ENCODE data around the gene PDE6B.
"Not testable (repeated sequence)": the region's sequence is repeated elsewhere in the genome, so short reads cannot be mapped to it uniquely, and the experiment has no call there.

PDE6B gene

DNA sequence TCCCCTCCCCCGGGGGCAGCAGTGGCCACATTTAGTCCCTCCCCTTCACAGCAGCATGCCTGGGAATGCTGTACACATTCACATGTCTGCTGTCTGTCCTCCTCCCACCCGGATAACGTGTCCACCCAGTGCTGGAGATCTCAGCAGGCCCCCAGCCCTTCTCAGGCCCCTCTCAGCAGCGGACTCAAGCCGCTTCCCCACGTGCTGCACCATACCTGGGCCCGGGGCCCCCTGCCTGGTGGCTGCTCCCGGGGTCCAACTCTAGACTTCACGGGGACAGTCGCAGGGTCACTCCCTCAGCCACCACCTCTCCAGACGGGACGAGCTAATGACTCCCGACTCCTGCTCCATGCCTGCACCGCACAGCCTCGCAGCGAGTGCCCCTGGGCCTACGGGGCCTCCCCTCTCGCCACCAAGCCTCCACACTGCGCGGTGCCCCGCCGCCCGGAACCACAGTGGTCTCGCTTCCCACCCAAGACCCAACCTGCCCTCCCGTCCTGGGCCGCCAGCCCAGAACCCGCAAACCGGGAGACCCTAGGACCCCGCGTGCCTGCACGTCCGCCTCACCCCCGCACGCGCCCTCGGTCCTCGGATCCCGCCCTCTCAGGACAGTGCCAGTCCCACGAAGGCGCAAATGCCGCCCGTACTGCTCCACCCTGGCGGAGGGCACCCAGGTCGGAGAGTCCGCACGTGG, 79.0 kb downstream of the PDE6B start:
- no peak for DNase-seq (ENCODE audit: low spot score)

DNA sequence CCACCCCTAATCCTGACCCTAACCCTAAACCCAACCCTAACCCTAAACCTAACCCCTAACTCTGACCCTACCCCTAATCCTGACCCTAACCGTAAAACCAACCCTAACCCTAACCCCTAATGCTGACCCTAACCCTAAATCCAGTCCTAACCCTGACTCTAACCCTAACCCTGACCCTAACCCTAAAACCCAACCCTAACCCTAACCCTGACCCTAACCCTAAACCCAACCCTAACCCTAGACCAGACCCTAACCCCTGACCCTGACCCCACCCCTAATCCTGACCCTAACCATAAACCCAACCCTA, 79.6 kb downstream of the PDE6B start:
- DNase-seq (ENCODE audit: low spot score): no peak

DNA sequence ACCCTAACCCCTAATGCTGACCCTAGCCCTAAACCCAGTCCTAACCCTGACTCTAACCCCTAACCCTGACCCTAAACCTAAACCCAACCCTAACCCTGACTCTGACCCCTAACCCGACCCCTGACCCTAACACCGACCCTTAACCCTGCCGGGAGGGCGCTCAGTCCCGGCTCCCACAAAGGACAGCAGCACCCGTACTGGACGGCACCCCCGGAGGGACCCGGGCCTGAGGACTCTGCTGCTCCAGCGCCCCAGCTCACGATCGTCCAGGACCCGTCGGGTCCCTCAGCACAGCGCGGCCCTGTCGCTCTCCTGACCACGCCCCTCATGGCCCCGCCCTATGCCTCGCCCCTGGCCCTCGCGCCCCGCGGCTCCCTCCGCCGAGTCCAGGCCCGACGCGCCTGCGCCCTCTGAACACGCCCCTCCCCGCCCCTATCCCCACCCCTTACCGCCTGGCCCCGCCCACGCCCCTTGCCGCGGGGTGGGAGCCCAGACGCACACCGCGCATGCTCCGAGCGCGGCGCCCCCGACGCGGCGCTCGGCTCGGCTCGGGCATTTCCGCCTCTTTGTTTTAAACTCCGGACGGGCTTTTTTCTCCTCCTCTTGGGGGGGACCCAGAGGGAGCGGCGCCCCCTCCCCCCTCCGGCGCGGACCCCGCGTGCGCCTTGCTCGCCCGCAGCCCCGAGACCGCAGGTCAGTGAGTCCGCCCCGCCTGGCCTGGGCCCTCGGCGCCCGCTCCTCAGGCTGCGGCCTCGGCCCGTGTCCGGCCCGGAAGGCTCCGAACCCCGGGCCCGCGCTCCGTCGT, 80.1 kb downstream of the PDE6B start, which contains the start of gene PCGF3:
TSS of gene PCGF3 (plus strand) at position 555 of the 805 bp plus-strand sequence. CDS start 27,849 bp downstream, outside the sequence.
- peak; percentile 99 for DNase-seq (ENCODE audit: low spot score)

DNA sequence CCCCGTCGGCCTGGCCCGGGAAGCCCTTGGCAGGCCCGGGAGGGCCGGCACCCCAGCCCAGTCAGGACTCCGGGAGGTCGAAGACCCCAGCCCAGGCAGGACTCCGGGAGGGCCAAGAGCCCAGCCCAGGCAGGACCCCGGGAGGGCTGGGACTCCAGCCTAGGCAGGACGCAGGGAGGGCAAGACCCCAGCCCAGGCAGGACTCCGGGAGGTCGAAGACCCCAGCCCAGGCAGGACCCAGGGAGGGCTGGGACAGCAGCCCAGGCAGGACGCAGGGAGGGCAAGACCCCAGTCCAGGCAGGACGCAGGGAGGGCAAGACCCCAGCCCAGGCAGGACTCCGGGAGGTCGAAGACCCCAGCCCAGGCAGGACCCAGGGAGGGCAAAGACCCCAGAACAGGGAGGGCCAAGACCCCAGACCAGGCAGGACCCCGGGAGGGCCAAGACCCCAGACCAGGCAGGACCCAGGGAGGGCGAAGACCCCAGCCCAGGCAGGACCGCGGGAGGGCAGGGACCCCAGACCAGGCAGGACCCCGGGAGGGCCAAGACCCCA, 80.8 kb downstream of the PDE6B start:
- not testable (repeated sequence) for DNase-seq (ENCODE audit: low spot score)

DNA sequence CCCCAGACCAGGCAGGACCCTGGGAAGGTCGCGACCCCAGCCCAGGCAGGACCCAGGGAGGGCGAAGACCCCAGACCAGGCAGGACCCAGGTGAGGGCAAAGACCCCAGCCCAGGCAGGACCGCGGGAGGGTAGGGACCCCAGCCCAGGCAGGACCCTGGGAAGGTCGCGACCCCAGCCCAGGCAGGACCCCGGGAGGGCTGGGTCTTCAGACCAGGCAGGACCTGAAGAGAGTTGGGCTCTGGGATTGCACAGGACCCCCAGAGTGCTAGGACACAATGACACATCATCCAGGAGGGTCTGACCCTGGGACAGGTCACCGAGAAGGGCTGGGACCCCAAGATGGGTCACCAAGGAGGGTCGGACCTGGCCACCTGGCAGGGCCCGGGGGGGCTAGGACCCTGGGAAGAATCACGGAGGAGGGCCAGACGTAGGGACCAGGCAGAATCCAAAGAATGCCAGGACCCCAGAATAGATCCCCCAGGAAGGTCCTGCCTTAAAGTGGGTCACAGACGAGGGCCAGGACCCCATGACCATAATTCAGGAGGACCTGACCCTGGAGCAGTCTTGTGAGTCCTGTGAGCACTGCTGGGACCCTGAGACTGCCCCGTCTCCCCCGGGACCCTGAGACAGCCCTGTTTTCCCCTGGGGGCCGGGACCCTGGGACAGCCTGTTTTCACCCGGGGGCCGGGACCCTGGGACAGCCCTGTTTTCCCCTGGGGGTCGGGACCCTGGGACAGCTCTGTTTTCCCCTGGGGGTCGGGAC, 81.6 kb downstream of the PDE6B start:
- DNase-seq (ENCODE audit: low spot score): no peak

DNA sequence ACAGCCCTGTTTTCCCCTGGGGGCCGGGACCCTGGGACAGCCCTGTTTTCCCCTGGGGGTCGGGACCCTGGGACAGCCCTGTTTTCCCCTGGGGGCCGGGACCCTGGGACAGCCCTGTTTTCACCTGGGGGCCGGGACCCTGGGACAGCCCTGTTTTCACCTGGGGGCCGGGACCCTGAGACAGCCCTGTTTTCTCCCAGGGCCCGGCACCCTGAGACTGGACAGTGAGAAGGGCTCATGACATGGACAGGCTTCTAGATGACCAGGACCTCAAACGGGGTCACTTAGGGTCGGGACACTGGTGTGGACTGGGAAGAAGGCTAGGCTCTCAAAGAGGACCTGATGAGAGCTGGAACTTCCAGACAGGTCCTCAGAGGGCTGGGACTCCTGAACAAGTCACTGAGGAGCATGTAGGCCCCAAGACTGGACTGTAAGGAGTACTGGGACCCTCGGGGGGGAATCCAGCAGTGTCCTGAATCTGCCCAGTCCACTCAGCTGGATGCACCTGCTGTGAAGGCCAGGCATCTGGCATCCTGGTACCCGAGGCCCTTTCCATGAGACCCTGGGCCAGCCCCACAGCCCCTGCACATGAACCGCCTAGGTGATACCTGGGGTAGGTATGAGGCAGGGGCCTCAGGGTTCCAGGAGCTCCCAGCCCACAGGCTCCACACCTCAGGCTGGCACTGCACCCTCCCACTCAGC, 82.7 kb downstream of the PDE6B start:
- no peak for DNase-seq (ENCODE audit: low spot score)

DNA sequence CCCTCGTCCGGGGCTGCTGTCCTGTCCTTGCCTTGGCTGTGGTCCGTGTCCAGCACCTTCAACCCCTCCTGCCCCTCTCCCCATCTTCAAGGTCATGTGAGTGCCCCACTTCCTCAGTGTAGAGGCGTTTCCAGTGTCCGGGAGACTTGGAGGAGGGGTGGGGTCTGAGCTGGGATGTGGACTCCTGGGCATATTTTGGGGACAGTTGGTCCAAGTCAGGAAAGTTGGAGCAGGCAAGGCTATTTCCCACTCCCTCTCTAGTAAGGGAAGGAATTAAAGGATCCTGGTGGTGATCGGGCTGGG, 83.2 kb downstream of the PDE6B start:
- DNase-seq (ENCODE audit: low spot score): no peak

DNA sequence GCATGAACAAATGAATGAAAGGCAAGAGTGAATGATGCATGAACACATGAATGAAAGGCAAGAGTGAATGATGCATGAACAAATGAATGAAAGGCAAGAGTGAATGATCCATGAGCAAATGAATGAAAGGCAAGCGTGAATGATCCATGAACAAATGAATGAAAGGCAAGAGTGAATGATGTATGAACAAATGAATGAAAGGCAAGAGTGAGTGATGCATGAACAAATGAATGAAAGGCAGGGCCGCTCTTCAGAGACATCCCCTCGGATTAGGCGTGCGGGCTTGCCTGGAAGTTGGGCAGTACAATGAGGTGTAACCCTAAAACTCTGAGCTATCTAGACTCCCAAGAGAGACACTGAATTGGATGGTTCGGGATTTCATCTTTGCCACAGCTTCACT, 84.0 kb downstream of the PDE6B start:
- no peak for DNase-seq (ENCODE audit: low spot score)

DNA sequence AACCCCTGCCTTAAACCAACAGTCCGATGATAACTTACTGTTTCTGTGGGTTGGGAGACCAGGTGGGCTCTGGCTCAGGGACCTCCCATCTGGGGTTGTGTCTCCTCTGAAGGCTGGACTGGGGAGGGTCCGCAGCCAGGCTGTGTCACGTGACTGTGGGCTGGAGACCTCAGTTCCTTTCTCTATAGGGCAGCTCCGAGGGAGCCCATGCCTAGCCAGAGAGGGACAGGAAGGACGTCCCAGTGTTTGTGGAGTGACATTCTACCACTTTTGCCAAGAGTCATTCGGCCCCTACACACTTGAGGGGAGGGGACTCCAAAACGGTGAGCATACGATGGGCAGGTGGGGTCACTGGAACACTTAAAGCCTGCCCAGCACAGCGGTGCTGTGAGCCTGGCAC, 84.7 kb downstream of the PDE6B start:
- DNase-seq (ENCODE audit: low spot score): no peak

DNA sequence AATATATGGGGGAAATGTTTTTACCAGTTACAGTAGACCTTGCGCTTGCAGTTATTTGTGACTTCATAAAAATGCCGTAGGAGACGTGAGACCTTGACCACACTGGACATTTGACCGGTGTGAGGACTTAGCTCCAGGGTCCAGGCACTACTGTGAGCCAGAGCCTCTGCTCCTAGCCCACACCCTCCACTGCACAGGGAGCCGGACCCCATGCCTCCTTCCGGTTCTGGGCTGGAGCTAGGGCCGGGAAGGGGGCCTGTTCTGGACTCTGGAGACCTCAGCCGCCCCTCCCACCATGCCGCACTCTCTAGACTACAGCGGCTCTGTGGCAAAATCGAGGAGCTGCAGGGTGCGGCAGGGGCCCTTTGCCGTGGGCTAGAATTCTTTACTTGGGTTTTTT, 85.5 kb downstream of the PDE6B start:
- DNase-seq (ENCODE audit: low spot score): no peak

DNA sequence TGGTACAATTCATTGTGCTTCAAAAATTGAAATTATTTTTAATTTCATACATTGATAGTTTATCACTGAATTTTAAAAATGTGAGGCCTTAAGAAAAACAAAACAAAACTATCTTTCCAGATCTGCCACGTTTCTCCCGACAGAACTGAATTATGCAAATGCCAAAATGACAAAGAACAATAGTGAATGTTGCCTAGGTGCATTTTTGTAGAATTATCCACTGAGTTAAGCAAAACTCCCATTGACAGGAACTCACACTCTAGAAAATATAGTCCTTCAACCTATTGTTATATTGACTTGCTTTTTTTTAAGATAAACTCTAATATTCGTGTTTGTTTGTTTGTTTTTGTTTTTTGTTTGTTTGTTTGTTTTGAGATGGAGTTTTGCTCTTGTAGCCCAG, 86.7 kb downstream of the PDE6B start:
- no peak for DNase-seq (ENCODE audit: low spot score)

DNA sequence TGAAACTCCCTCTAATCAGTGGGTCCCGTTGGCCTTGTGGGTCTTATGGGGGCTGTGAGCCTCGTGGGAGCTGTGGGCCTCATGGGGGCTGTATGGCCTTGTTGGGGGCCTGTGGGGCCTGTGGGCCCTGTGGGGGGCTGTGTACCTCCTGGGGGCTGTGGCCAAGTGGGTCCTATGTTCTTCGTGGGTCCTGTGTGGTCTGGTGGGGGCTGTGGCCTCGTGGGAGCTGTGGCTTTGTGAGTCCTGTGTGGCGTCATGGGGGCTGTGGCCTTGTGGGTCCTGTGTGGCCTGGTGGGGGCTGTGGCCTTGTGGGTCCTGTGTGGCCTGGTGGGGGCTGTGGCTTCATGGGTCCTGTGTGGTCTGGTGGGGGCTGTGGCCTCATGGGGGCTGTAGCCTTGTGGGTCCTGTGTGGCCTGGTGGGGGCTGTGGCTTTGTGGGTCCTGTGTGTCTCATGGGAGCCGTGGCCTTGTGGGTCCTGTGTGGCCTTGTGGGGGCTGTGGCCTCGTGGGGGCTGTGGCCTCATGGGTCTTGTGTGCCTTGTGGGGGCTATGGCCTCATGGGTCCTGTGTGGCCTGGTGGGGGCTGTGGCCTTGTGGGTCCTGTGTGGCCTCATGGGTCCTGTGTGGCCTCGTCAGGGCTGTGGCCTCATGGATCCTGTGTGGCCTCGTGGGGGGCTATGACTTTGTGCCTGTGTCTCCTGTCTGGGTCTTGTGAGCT, 87.7 kb downstream of the PDE6B start:
- DNase-seq (ENCODE audit: low spot score): no peak

DNA sequence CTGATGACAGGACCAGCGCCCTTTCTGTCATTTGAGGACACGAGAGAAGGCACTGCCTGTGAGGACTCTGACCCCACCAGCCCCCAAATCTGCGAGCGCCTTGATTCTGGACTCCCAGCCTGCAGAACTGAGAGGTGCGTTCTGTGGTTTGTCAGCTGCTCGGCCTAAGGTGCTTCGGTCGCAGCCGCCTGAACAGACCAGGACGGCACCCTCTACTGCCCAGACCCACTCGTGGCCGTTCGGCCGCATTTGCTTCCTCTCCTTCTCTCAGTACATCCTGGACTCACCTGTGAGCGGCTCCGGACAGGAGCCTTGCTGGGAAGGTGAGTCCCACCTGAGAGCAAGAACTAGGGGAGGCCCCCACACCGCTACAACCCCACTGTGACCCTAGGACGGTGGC, 88.7 kb downstream of the PDE6B start:
- no peak for DNase-seq (ENCODE audit: low spot score)

DNA sequence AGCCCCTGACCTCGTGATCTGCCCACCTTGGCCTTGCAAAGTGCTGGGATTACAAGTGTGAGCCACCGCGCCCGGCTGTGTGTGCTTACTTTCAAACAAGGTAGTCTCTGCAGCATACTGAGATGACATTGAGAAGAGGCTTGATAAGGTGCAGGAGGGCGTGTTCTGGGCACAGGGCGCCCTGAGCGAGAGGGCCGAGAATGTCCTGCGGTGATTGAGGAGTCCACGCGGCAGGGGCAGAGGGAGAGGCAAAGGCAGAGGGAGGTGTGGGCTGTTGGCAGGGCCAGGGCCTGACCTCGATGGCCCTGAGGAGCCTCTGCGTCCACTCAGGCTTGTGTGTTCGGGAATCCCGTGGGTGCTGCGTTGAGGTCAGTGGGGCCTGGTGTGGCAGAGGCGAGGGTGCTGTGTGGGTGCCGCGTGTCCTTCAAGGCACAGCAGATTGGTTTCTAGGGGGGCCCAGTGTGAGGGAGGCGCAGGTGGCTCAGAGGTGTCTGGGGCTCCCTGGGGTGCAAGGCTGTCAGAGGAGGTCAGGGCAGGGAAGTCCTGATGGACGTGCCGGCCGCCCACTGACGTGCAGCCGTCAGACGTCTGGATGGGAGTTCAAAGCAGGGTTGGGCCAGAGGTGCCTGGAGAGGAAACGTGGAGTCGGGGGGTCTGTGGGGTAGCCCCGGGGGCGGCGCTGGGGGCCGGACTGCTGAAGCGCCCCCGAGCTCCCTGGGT, 92.4 kb downstream of the PDE6B start:
- no peak for DNase-seq (ENCODE audit: low spot score)

DNA sequence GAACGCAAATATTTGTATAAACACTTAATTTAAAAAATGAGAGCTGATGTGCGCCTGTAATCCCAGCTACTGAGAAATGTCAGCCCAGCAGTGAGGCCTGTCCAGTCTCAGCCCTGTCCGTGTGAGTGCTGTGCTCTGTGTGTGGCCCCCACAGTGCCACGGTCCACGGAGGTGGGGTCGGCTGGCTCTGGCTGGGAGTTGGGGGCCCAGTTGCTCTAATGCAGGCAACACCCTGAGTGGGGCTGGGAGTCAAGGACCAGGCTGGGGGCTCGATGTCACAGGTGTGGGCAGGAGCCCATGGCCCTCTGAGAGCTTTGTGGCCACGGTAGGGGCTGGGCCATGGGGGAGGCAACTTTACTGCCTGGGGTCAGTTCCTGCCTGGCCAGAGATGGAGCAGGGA, 93.1 kb downstream of the PDE6B start:
- DNase-seq (ENCODE audit: low spot score): no peak
